ENCODE data around the gene VPS41.

- TF ChIP-seq CTCF (conservative IDR thresholded peaks at IDR 0.05; ENCODE audit: low read length): peak; percentile 94
- no peak for TF ChIP-seq EZH2phosphoT487 (IDR thresholded peaks at IDR 0.05; ENCODE audit: borderline replicate concordance)
Measured at GRCh38 chr7:38796626-38797501, 112.1 kb downstream of the VPS41 start.

Data from Loucy (cell line).